GM18502 (cell line): ENCODE measurements around the gene C2orf81.

Experiments
- ATAC-seq: cut with Tn5 transposase; IDR thresholded peaks from one replicate; pipeline ENCODE4 v1.9.1; 2021; ENCODE audit warnings: mild to moderate bottlenecking; ENCODE audit not compliant: unreplicated experiment, poor library complexity

C2orf81 gene

GRCh38 chr2:74366036-74366435, 55.4 kb downstream of the C2orf81 start:
- no peak for ATAC-seq

GRCh38 chr2:74364533-74365505, 56.6 kb downstream of the C2orf81 start:
- no peak for ATAC-seq
